K562 (cell line): ENCODE data around the gene RPL7A.
"Not testable (repeated sequence)": the region's sequence is repeated elsewhere in the genome, so short reads cannot be mapped to it uniquely, and the experiment has no call there.

Experiments used
- DMBX1 ChIP-seq: fragments of 250-450 bp; sonication (Bioruptor Pico); IDR thresholded peaks from 2 replicates; pipeline ENCODE4 v1.8.0; 2022; ENCODE audit warnings: inconsistent platforms, mild to moderate bottlenecking, moderate library complexity, borderline replicate concordance
- ETS2 ChIP-seq: IDR thresholded peaks from 2 replicates; pipeline ENCODE4 v1.6.1; 2016; ENCODE audit warnings: borderline replicate concordance, missing genetic modification characterization, mild to moderate bottlenecking, moderate library complexity, missing compliant biosample characterization; ENCODE audit not compliant: poor library complexity, severe bottlenecking
- KDM5B ChIP-seq: fragments of 200-600 bp; sonication (generic); IDR thresholded peaks from 2 replicates; pipeline ENCODE4 v1.6.1; 2012; ENCODE audit warnings: low read depth, mild to moderate bottlenecking, moderate library complexity, low read length, control low read depth, inconsistent platforms; ENCODE audit not compliant: insufficient replicate concordance
- PML ChIP-seq: IDR thresholded peaks from 2 replicates; pipeline ENCODE4 v1.6.1; 2012; ENCODE audit warnings: low read length, inconsistent platforms
- POLR2AphosphoS5 ChIP-seq: IDR thresholded peaks from 2 replicates; pipeline ENCODE4 v1.6.1; 2011; ENCODE audit warnings: mild to moderate bottlenecking, low read depth, low read length, moderate library complexity; ENCODE audit not compliant: control insufficient read depth, insufficient read depth
- RB1 ChIP-seq: fragments of 450-650 bp; IDR thresholded peaks from 2 replicates; pipeline ENCODE4 v1.6.1; 2017; ENCODE audit warnings: low read depth, mild to moderate bottlenecking
- SMAD3 ChIP-seq: fragments of 450-650 bp; formaldehyde crosslinking; conservative IDR thresholded peaks from 2 replicates; pipeline ENCODE4 v1.4.0; 2020; ENCODE audit warnings: mild to moderate bottlenecking
- TCF7L2 ChIP-seq: fragments of 150-350 bp; IDR thresholded peaks from 2 replicates; pipeline ENCODE4 v1.6.1; 2016; ENCODE audit warnings: low read depth, mild to moderate bottlenecking, low read length, moderate library complexity
- ZFX ChIP-seq: sonication (generic); formaldehyde crosslinking; IDR thresholded peaks from 2 replicates; pipeline ENCODE4 v1.8.0; 2022; ENCODE audit warnings: mild to moderate bottlenecking, missing genetic modification reagents, moderate library complexity
- ZNF318 ChIP-seq, 2 experiments: fragments of 450-650 bp; IDR thresholded peaks; 2 replicates each; pipeline ENCODE4 v1.6.1; 2016; ENCODE audit warnings: mild to moderate bottlenecking in 2 of 2, borderline replicate concordance in 1 of 2, low read depth in 1 of 2, moderate library complexity in 1 of 2
- TF ChIP-seq, protein P1 (sequence below), 3 experiments: IDR thresholded peaks in 2 of 3; conservative IDR thresholded peaks in 1 of 3; 2 replicates each; pipeline ENCODE4 v1.5.1; 2011 to 2012; ENCODE audit warnings: low read length in 3 of 3, mild to moderate bottlenecking in 3 of 3, control low read depth in 2 of 3, improper control_type of control experiment in 1 of 3, inconsistent platforms in 1 of 3, low read depth in 1 of 3, mixed read lengths in 1 of 3, moderate library complexity in 1 of 3; ENCODE audit not compliant: insufficient read depth in 2 of 3
- TF ChIP-seq, protein P2 (sequence below): sonication (generic); formaldehyde crosslinking; IDR thresholded peaks from 2 replicates; pipeline ENCODE4 v1.8.1; 2023; ENCODE audit warnings: mild to moderate bottlenecking, missing genetic modification reagents

- not testable (repeated sequence) for TF ChIP-seq KDM5B; TCF7L2; RB1; ETS2; PML; ZFX (CRISPR knock-in tag); SMAD3 (CRISPR knock-in tag); ZNF318 (IDR thresholded peaks at IDR 0.05; ENCODE audit: borderline replicate concordance in 1 of 2, low read depth in 1 of 2); DMBX1 (CRISPR knock-in tag); POLR2AphosphoS5
- TF ChIP-seq, protein P1, sequence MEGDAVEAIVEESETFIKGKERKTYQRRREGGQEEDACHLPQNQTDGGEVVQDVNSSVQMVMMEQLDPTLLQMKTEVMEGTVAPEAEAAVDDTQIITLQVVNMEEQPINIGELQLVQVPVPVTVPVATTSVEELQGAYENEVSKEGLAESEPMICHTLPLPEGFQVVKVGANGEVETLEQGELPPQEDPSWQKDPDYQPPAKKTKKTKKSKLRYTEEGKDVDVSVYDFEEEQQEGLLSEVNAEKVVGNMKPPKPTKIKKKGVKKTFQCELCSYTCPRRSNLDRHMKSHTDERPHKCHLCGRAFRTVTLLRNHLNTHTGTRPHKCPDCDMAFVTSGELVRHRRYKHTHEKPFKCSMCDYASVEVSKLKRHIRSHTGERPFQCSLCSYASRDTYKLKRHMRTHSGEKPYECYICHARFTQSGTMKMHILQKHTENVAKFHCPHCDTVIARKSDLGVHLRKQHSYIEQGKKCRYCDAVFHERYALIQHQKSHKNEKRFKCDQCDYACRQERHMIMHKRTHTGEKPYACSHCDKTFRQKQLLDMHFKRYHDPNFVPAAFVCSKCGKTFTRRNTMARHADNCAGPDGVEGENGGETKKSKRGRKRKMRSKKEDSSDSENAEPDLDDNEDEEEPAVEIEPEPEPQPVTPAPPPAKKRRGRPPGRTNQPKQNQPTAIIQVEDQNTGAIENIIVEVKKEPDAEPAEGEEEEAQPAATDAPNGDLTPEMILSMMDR (IDR thresholded peaks at IDR 0.05 in 2 of 3, conservative IDR thresholded peaks at IDR 0.05 in 1 of 3; ENCODE audit: insufficient read depth in 2 of 3, low read depth in 1 of 3, low read length in 3 of 3), result not testable (repeated sequence)
- TF ChIP-seq, protein P2, sequence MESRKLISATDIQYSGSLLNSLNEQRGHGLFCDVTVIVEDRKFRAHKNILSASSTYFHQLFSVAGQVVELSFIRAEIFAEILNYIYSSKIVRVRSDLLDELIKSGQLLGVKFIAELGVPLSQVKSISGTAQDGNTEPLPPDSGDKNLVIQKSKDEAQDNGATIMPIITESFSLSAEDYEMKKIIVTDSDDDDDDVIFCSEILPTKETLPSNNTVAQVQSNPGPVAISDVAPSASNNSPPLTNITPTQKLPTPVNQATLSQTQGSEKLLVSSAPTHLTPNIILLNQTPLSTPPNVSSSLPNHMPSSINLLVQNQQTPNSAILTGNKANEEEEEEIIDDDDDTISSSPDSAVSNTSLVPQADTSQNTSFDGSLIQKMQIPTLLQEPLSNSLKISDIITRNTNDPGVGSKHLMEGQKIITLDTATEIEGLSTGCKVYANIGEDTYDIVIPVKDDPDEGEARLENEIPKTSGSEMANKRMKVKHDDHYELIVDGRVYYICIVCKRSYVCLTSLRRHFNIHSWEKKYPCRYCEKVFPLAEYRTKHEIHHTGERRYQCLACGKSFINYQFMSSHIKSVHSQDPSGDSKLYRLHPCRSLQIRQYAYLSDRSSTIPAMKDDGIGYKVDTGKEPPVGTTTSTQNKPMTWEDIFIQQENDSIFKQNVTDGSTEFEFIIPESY, result not testable (repeated sequence)
Measured at GRCh38 chr9:133392308-133392707, 44.3 kb downstream of the RPL7A start.
